IMR-90 (cell line): ENCODE data around the gene PSMD8. TPM values are rescaled to one million over a fixed set of nuclear protein-coding genes. Genes with fewer than 3 reads are reported as not detected.
A peak's percentile ranks its signal among the peaks of the same experiment; 100 is the strongest.

ENCODE experiments used
- ATAC-seq: fragments of 200-7000 bp; cut with Tn5 transposase; 2 replicates; pipeline ENCODE4 v1.9.1; 2020; ENCODE audit warnings: low read depth, mild to moderate bottlenecking, moderate library complexity
- BruUV-seq: library from RNA; stranded (reverse); fragments of 400-500 nt; replicated peaks from 2 replicates; lab custom pipeline; 2021; lab: Mats Ljungman, UMichigan
- CTCF ChIA-PET: fragments of 300-600 bp; formaldehyde crosslinking; extraction: SDS; loops from one replicate; lab custom pipeline; 2021; ENCODE audit warnings: antibody characterized with exemption; lab: Yijun Ruan, JAX
- POLR2A ChIA-PET: fragments of 300-600 bp; sonication (Branson Sonifier 250); formaldehyde crosslinking; loops from one replicate; lab custom pipeline; 2022; ENCODE audit warnings: antibody characterized with exemption; ENCODE audit not compliant: unreplicated experiment; lab: Charles Lee
- DNase-seq: peaks from one replicate; pipeline ENCODE4 v3.0.0; 2013
- H2AFZ ChIP-seq: replicated peaks from 2 replicates; pipeline ENCODE3; 2013; ENCODE audit warnings: low read length, mild to moderate bottlenecking; ENCODE audit not compliant: poor library complexity
- H2AK5ac ChIP-seq: 2 replicates; pipeline ENCODE4 v1.6.1; 2013; ENCODE audit warnings: low read depth, low read length, inconsistent platforms
- H2AK9ac ChIP-seq: replicated peaks from 2 replicates; pipeline ENCODE3; 2013; ENCODE audit warnings: mild to moderate bottlenecking, low read depth, low read length, moderate library complexity; ENCODE audit not compliant: poor library complexity
- H2BK120ac ChIP-seq: 2 replicates; pipeline ENCODE4 v1.6.1; 2013; ENCODE audit warnings: low read depth, low read length, inconsistent platforms
- H2BK15ac ChIP-seq: 3 replicates; pipeline ENCODE4 v1.6.1; 2013; ENCODE audit warnings: low read depth, low read length, inconsistent platforms
- H2BK20ac ChIP-seq: 2 replicates; pipeline ENCODE4 v1.6.1; 2013; ENCODE audit warnings: low read depth, mild to moderate bottlenecking, inconsistent platforms, low read length, moderate library complexity
- H2BK5ac ChIP-seq: 2 replicates; pipeline ENCODE4 v1.6.1; 2013; ENCODE audit warnings: mild to moderate bottlenecking, low read depth, low read length, inconsistent platforms; ENCODE audit not compliant: poor library complexity, severe bottlenecking
- H3K14ac ChIP-seq: replicated peaks from 2 replicates; pipeline ENCODE4 v1.6.1; 2013; ENCODE audit warnings: low read depth, low read length, inconsistent platforms
- H3K18ac ChIP-seq: 2 replicates; pipeline ENCODE4 v1.6.1; 2013; ENCODE audit warnings: low read depth, low read length, control low read depth
- H3K23ac ChIP-seq: 2 replicates; pipeline ENCODE4 v1.6.1; 2013; ENCODE audit warnings: low read depth, low read length, inconsistent platforms
- H3K27ac ChIP-seq: 2 replicates; pipeline ENCODE4 v1.5.1; 2013; ENCODE audit warnings: mild to moderate bottlenecking, control low read depth, low read length; ENCODE audit not compliant: insufficient read depth
- H3K27me3 ChIP-seq: 2 replicates; pipeline ENCODE4 v1.6.1; 2013; ENCODE audit warnings: low read length; ENCODE audit not compliant: control insufficient read depth, insufficient read depth
- H3K36me3 ChIP-seq: 2 replicates; pipeline ENCODE4 v1.6.1; 2013; ENCODE audit warnings: low read length, mixed read lengths; ENCODE audit not compliant: control insufficient read depth, insufficient read depth
- H3K4ac ChIP-seq: 2 replicates; pipeline ENCODE4 v1.6.1; 2013; ENCODE audit warnings: low read depth, low read length, inconsistent platforms
- H3K4me1 ChIP-seq: 2 replicates; pipeline ENCODE4 v1.6.1; 2013; ENCODE audit warnings: low read length, mixed read lengths; ENCODE audit not compliant: control insufficient read depth, insufficient read depth
- H3K4me2 ChIP-seq: 2 replicates; pipeline ENCODE4 v1.6.1; 2013; ENCODE audit warnings: low read depth, mild to moderate bottlenecking, control low read depth, low read length, moderate library complexity
- H3K4me3 ChIP-seq: 2 replicates; pipeline ENCODE4 v1.5.1; 2013; ENCODE audit warnings: low read depth, mild to moderate bottlenecking, control low read depth, low read length, moderate library complexity; ENCODE audit not compliant: insufficient read depth
- H3K56ac ChIP-seq: 2 replicates; pipeline ENCODE4 v1.6.1; 2013; ENCODE audit warnings: low read length, inconsistent platforms; ENCODE audit not compliant: insufficient read depth; ENCODE audit errors: extremely low read depth
- H3K79me1 ChIP-seq, 2 experiments: 2 replicates each; pipeline ENCODE4 v1.6.1; 2013; ENCODE audit warnings: low read length in 2 of 2, inconsistent platforms in 1 of 2, low read depth in 1 of 2
- H3K9ac ChIP-seq: 2 replicates; pipeline ENCODE4 v1.6.1; 2013; ENCODE audit warnings: low read depth, low read length, control low read depth
- H3K9me1 ChIP-seq: 2 replicates; pipeline ENCODE4 v1.6.1; 2013; ENCODE audit warnings: low read length, inconsistent platforms; ENCODE audit not compliant: insufficient read depth
- H3K9me3 ChIP-seq: 2 replicates; pipeline ENCODE4 v1.6.1; 2013; ENCODE audit warnings: low read length; ENCODE audit not compliant: control insufficient read depth, insufficient read depth
- H4K20me1 ChIP-seq: 2 replicates; pipeline ENCODE4 v1.6.1; 2013; ENCODE audit warnings: low read length, inconsistent platforms; ENCODE audit not compliant: insufficient read depth
- H4K5ac ChIP-seq: 2 replicates; pipeline ENCODE4 v1.6.1; 2013; ENCODE audit warnings: mild to moderate bottlenecking, low read depth, low read length, control low read depth
- H4K8ac ChIP-seq, 2 experiments: 2 replicates each; pipeline ENCODE4 v1.6.1; 2013; ENCODE audit warnings: low read depth in 2 of 2, low read length in 2 of 2, control low read depth in 1 of 2, inconsistent platforms in 1 of 2
- H4K91ac ChIP-seq: 2 replicates; pipeline ENCODE4 v1.6.1; 2013; ENCODE audit warnings: low read depth, low read length, inconsistent platforms; ENCODE audit not compliant: insufficient read depth
- RFX5 ChIP-seq: IDR thresholded peaks from 2 replicates; pipeline ENCODE4 v1.8.0; 2012; ENCODE audit warnings: low read depth, mild to moderate bottlenecking, low read length, moderate library complexity
- WGBS, 2 experiments: methylation state at CpG; one replicate each; pipeline versions ENCODE4 v1.1.5 to v1.1.7; 2013; ENCODE audit warnings: missing lambda C conversion rate in 2 of 2; ENCODE audit not compliant: insufficient read length in 1 of 2; ENCODE audit errors: extremely low coverage in 2 of 2; 5-methylcytosine and 5-hydroxymethylcytosine counted together
- dilution Hi-C: fragments of 300-500 bp; cut with HindIII; formaldehyde crosslinking; loops from one replicate; pipeline ENCODE4 v1.14.3; 2018; ENCODE audit warnings: low sequenced_read_pairs; ENCODE audit not compliant: unreplicated experiment
- in situ Hi-C: fragments of 300-500 bp; cut with MboI; formaldehyde crosslinking; loops from 3 replicates; pipeline ENCODE4 v1.14.3; 2019; ENCODE audit warnings: low sequenced_read_pairs, inconsistent platforms, mixed read lengths
- intact Hi-C: fragments of 100-400 bp; cut with micrococcal nuclease; formaldehyde crosslinking; loops from 2 replicates; pipeline ENCODE4 v1.10.0; 2022
- polyA plus RNA-seq, 3 experiments: library from polyadenylated mRNA; depleted of rRNA; stranded (reverse); fragments of >200 nt; gene quantifications; 2 replicates each; pipeline ENCODE4 v1.2.3, GENCODE V29; 2012; ENCODE audit warnings: low replicate concordance in 1 of 3
- total RNA-seq: library from RNA; depleted of rRNA; stranded (reverse); fragments of >200 nt; gene quantifications from 2 replicates; pipeline ENCODE4 v1.2.3, GENCODE V29; 2012

The PSMD8 gene
- total and polyA plus RNA-seq, 2 of the 4 experiments (the other 2 are of a cell fraction), result 475 to 644 TPM

DNA sequence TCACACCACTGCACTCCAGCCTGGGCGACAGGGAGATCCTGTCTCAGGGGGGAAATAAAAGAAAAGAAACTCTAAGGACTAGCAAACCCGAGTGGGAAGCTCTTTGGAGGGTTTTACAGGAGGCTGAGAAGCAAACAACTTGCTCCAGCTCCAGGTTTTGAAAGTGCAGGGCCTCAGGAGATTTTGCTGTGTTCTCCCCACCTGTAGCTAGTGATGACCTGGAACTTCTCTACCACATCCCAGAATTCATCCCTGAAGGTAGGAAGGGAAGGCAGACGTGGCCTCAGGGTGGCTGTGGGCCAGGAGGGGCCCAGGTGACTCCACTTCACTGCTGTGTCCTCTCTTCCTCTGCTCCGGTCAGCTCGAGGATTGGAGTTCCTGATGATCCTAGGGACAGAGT, 16.3 kb upstream of the PSMD8 start:
- Histone ChIP-seq H3K9me3 (no peaks in the 10 kb centered on the region), H3K4ac (no peak overlapping the region), H2AK9ac (no peak overlapping the region), H4K91ac (no peak overlapping the region), H3K4me3 (no peak overlapping the region), H2BK120ac (no peak overlapping the region), H3K23ac (no peak overlapping the region), H3K27me3 (peaks cover 48% of the 10 kb centered on the region), H3K4me2 (no peak overlapping the region), H2BK5ac (no peak overlapping the region), H2BK15ac (no peak overlapping the region), H2AK5ac (no peak overlapping the region), H3K4me1 (no peaks in the 10 kb centered on the region), H4K20me1 (0 out of 2 replicates have a peak, but pooled peaks cover 3% of the 10 kb centered on the region), H3K36me3 (no peaks in the 10 kb centered on the region), H3K79me1 (no peaks in the 10 kb centered on the region), H4K5ac (no peak overlapping the region), H3K9me1 (no peaks in the 10 kb centered on the region), H3K14ac (no peak overlapping the region), H3K27ac (no peak overlapping the region), H3K56ac (no peak overlapping the region), H4K8ac (no peak overlapping the region), H2AFZ (peak overlapping the region; percentile 63), H2BK20ac (no peak overlapping the region), H3K9ac (no peak overlapping the region), H3K18ac (no peak overlapping the region)
- dilution Hi-C loops, result no loop called here
- no peak for TF ChIP-seq RFX5
- ATAC-seq (no peak), DNase-seq (no peak)
- BruUV-seq, result no TSS peak
- CTCF ChIA-PET, result no interaction called here
- in situ Hi-C loops, result no loop called here
- 50% methylated on average over 2 of the region's 5 CpGs; no CpG with 5 or more reads in 1 of the 2 experiments for WGBS, 2 experiments
- POLR2A ChIA-PET, result no interaction called here
- intact Hi-C loops, result no loop called here
